A673 (cell line): ENCODE results near the gene NKPD1. TPM values are rescaled to one million over a fixed set of nuclear protein-coding genes. Genes with fewer than 3 reads are reported as not detected.

ENCODE experiments used
- BruUV-seq: library from RNA; stranded (reverse); fragments of 400-500 nt; replicated peaks from 2 replicates; lab custom pipeline; 2021; lab: Mats Ljungman, UMichigan
- CTCF ChIA-PET: fragments of 300-600 bp; sonication (Branson Sonifier 250); formaldehyde crosslinking; loops from one replicate; lab custom pipeline; 2022; ENCODE audit warnings: antibody characterized with exemption; lab: Charles Lee
- POLR2A ChIA-PET: fragments of 300-600 bp; sonication (Branson Sonifier 250); formaldehyde crosslinking; loops from one replicate; lab custom pipeline; 2022; ENCODE audit warnings: antibody characterized with exemption; ENCODE audit not compliant: low non-redundant PET; lab: Charles Lee
- DNase-seq: peaks from one replicate; pipeline ENCODE4 v3.0.0-alpha.2; 2015; ENCODE audit warnings: low spot score
- H3K27ac ChIP-seq: fragments of 200-600 bp; sonication (generic); 2 replicates; pipeline ENCODE4 v1.5.1; 2016; ENCODE audit warnings: mixed run types, low read depth, mild to moderate bottlenecking, mixed read lengths, antibody characterized with exemption, low read length; ENCODE audit not compliant: poor library complexity, severe bottlenecking
- H3K27me3 ChIP-seq: fragments of 200-600 bp; sonication (generic); replicated peaks from 2 replicates; pipeline ENCODE4 v1.6.1; 2017; ENCODE audit warnings: mixed run types, low read depth, mild to moderate bottlenecking, mixed read lengths, antibody characterized with exemption, low read length; ENCODE audit not compliant: insufficient read depth, poor library complexity
- H3K36me3 ChIP-seq: fragments of 200-600 bp; sonication (generic); 2 replicates; pipeline ENCODE4 v1.6.1; 2016; ENCODE audit warnings: mixed run types, mild to moderate bottlenecking, mixed read lengths, antibody characterized with exemption, low read length; ENCODE audit not compliant: insufficient read depth, poor library complexity, severe bottlenecking
- H3K4me1 ChIP-seq: fragments of 200-600 bp; sonication (generic); 2 replicates; pipeline ENCODE4 v1.6.1; 2017; ENCODE audit warnings: mixed run types, mild to moderate bottlenecking, mixed read lengths, antibody characterized with exemption, low read length; ENCODE audit not compliant: insufficient read depth, poor library complexity, severe bottlenecking
- H3K4me3 ChIP-seq: fragments of 200-600 bp; sonication (generic); 2 replicates; pipeline ENCODE4 v1.5.1; 2016; ENCODE audit warnings: low read depth, mixed run types, mild to moderate bottlenecking, mixed read lengths, low read length; ENCODE audit not compliant: poor library complexity, severe bottlenecking
- H3K9me3 ChIP-seq: fragments of 200-600 bp; sonication (generic); 2 replicates; pipeline ENCODE4 v1.6.1; 2016; ENCODE audit warnings: mixed run types, low read depth, mild to moderate bottlenecking, mixed read lengths, antibody characterized with exemption, low read length; ENCODE audit not compliant: poor library complexity, severe bottlenecking
- CTCF ChIP-seq: fragments of 300-800, 200-600 bp; sonication (generic); conservative IDR thresholded peaks from 2 replicates; pipeline ENCODE4 v1.5.1; 2017; ENCODE audit warnings: low read depth, mild to moderate bottlenecking, antibody characterized with exemption, low read length, moderate library complexity, mixed read lengths
- EZH2 ChIP-seq: fragments of 200-600 bp; sonication (generic); IDR thresholded peaks from 2 replicates; pipeline ENCODE4 v1.6.1; 2017; ENCODE audit warnings: borderline replicate concordance, low read depth, mild to moderate bottlenecking, mixed read lengths, antibody characterized with exemption, low read length; ENCODE audit not compliant: poor library complexity, severe bottlenecking
- intact Hi-C: fragments of 100-400 bp; cut with micrococcal nuclease; formaldehyde crosslinking; loops from one replicate; pipeline ENCODE4 v1.10.0; 2022; ENCODE audit not compliant: unreplicated experiment
- total RNA-seq: library from RNA; stranded (reverse); gene quantifications from 2 replicates; pipeline ENCODE4 v1.2.3, GENCODE V29; 2021

The NKPD1 gene
- total RNA-seq, 1 experiment from 2014 or later = 0.30 TPM

DNA sequence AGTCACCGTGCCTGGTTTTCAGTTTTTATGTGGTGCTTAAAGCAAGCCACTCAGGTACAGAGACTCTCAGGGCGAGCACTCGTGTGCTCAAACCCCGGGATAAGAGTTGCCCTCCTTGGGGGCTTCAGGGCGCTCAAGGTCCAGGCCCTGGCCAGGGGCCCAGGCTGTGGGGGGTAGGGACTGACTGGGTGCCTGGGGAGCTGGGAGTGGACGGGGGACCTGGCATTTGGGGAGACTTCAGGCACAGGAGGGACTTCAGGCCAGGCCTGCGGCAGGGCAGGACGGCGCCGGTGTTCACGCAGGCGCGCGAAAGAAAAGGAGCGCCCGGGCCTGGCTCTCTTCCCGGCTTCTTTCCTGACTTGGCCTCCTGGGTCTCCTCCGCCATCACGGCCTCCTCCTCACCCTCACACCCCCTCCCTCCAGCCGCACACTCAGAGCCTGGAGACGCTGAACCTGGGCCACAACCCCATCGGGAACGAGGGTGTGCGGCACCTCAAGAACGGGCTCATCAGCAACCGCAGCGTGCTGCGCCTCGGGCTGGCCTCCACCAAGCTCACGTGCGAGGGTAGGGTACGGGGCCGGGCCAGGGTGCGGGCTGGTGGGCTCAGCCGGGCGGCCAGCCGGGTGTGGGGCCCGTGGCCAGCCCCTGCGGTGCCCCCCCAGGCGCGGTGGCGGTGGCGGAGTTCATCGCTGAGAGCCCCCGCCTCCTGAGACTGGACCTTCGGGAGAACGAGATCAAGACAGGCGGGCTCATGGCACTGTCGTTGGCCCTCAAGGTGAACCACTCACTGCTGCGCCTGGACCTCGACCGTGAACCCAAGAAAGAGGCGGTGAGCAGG lies 16.1 kb downstream of the NKPD1 start:
- no TSS peak for BruUV-seq
- TF ChIP-seq EZH2 (no peak), CTCF (no peak)
- DNase-seq = no peak
- POLR2A ChIA-PET = no interaction called here
- Histone ChIP-seq H3K9me3 (no peaks in the 10 kb centered on the region), H3K27ac (no peak overlapping the region), H3K4me3 (no peak overlapping the region), H3K36me3 (peaks cover 13% of the 10 kb centered on the region), H3K4me1 (no peaks in the 10 kb centered on the region), H3K27me3 (no peaks in the 10 kb centered on the region)
- CTCF ChIA-PET = no interaction called here
- intact Hi-C loops = no loop called here

GRCh38 chr19:45142726-45143110 lies 18.1 kb downstream of the NKPD1 start:
- H3K36me3 ChIP-seq = peaks cover 13% of the 10 kb centered on the region
- no peaks in the 10 kb centered on the region for H3K27me3 ChIP-seq
- no peak overlapping the region for H3K27ac ChIP-seq
- TF ChIP-seq CTCF (no peak), EZH2 (no peak)
- BruUV-seq = no TSS peak
- no peak overlapping the region for H3K4me3 ChIP-seq
- intact Hi-C loops = no loop called here
- DNase-seq = no peak
- no peaks in the 10 kb centered on the region for H3K4me1 ChIP-seq
- no peaks in the 10 kb centered on the region for H3K9me3 ChIP-seq
- ChIA-PET POLR2A (no interaction called here), CTCF (no interaction called here)

GRCh38 chr19:45142016-45142725 lies 18.6 kb downstream of the NKPD1 start:
- H3K9me3 ChIP-seq = no peaks in the 10 kb centered on the region
- peaks cover 13% of the 10 kb centered on the region for H3K36me3 ChIP-seq
- no peaks in the 10 kb centered on the region for H3K4me1 ChIP-seq
- POLR2A ChIA-PET = no interaction called here
- CTCF ChIA-PET = no interaction called here
- H3K27me3 ChIP-seq = no peaks in the 10 kb centered on the region
- intact Hi-C loops = no loop called here
- no peak overlapping the region for H3K27ac ChIP-seq
- no TSS peak for BruUV-seq
- no peak for DNase-seq
- TF ChIP-seq CTCF = no peak
- TF ChIP-seq EZH2 = no peak
- no peak overlapping the region for H3K4me3 ChIP-seq
